ENCODE data around the gene CASQ1.

Gene CASQ1

DNA sequence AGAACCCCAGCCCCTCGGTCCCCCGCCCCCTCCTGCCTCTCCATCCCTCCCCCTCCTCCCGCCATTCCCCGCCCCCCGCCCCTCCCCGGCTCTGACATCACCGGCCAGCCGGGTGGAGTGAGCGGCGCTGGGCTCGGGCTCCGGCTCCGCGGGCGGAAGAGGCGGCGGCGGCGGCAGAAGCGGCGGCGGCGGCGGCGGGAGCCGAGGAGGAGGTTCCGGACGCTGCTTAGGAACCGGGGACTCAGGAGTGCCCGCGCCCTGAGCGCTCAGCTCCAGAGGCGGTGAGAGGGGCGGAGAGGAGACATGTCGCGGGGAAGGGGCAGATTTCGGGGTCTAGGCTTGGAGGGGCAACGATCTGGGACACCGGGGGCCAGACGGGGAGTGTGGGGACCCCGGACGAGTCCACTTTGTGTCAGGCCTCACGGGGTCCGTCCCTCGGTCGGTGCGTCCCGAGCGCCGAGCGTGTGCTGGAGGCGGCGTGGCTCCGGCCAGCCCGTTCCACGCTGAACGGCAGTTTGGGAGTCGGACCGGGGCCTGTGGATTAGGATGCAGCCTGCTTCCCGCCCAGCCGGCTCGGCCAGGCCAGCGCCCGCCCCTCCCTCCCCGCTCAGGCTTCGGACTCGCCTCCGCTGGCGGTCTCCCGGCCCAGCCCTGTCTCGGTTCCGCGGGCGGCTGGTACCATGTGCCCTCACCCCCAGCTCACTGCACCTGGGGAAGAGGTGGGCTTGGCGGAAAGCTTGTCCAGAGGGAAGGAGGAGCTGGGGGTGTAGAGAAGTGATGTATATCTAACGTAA is 15.1 kb downstream of the CASQ1 start, which contains the start of gene PEA15:
PEA15 (plus strand) TSS at position 143 of the 794 bp plus-strand sequence. CDS start 6,161 bp downstream, outside the sequence.
- DNase-seq (ENCODE audit: low read depth, low spot score), result peak; percentile 90

DNA sequence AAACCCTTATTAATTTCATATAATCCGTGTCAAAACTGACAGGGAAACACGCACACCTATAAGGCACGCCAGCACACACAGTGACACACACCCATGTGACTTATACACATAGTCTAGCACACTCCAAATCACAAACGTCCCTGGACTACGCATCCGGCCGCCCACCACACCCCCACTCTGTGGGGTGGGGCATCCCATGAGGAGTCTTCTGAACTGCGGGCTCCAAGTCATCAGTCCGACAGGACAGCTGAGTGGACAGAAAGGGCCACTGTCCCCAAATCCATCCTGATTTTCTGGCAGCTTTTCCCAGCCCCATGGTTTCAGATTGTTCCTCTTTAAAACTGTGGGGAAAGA is 15.6 kb downstream of the CASQ1 start:
- DNase-seq (ENCODE audit: low read depth, low spot score), result peak; percentile 67

DNA sequence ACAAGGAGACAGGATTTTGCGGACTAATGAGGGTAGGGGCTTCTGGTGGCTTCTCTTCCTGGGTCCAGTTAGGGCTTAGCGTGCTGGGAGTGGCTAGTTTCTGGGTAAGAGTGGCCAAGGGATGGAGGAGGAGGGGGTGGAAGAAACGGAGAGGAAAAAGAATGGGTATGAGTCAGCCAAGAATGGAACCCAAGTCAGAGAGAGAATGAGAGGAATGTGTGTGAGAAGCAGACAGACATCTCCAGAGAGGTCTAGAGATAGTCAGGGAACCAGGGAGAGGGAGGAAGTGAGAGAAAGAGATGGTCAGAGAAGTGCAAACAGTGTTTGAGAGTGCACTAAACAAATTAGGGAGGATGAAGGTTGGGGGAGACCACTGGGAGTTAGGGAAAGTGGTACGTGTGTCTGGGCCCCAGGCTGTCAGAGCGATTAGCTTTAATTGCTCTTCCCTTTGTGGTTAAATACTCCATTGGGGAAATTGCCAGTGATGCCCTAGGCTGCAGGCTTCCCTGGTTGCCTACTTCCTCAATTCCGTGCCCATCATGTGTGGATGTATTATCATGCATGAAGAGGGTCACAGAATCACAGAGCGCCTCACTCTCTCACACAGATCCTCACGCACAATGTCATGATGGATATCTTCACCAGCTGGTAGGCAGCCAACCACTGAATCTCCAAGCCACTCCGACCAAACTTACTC is 16.2 kb downstream of the CASQ1 start:
- DNase-seq (ENCODE audit: low read depth, low spot score), result peak; percentile 93

GRCh38 chr1:160207118-160207650 is 16.8 kb downstream of the CASQ1 start:
- DNase-seq (ENCODE audit: low read depth, low spot score), result no peak

GRCh38 chr1:160207771-160208556 is 17.6 kb downstream of the CASQ1 start:
- DNase-seq (ENCODE audit: low read depth, low spot score), result no peak

GRCh38 chr1:160208557-160209320 is 18.4 kb downstream of the CASQ1 start:
- DNase-seq (ENCODE audit: low read depth, low spot score), result no peak

DNA sequence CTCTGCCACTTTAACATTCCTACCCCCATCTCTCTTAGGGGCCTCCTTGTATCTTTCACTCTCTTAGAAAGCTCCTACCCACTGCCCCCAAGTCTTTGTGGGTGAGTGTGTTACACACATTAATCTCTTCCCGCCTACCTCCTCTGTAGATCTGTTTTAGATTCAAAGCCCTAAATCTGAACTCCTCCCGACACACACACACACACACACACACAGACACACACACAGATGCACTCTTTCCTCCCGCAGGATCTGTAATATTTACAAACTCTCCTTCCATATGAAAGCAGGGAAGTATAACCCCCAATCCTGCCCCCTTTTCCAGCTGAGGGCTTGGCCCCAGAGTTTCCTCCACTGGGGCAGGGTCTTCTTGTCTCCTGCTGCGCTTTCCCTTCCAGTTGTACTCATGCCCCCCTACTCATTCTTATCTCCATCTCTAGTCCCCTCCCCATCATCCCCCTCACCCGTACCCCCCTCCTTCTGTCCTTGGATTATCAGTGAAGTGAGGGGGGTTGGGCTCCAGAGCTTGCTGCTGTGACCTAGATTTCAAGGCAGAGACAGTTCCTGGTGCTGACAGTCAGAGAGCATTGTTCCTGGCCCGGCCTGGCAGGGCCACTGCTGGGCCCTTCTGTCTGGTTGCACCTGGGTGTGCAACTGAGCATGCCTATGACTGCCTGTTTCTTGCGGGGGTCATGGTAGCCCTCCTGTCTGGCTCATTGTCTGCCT is 19.1 kb downstream of the CASQ1 start:
- peak; percentile 25 for DNase-seq (ENCODE audit: low read depth, low spot score)

GRCh38 chr1:160210561-160210960 is 20.2 kb downstream of the CASQ1 start:
- DNase-seq (ENCODE audit: low read depth, low spot score), result peak; percentile 37

- DNase-seq (ENCODE audit: low read depth, low spot score), result peak; percentile 62
These were observed 20.8 kb downstream of the CASQ1 start for GRCh38 chr1:160211046-160211790.

DNA sequence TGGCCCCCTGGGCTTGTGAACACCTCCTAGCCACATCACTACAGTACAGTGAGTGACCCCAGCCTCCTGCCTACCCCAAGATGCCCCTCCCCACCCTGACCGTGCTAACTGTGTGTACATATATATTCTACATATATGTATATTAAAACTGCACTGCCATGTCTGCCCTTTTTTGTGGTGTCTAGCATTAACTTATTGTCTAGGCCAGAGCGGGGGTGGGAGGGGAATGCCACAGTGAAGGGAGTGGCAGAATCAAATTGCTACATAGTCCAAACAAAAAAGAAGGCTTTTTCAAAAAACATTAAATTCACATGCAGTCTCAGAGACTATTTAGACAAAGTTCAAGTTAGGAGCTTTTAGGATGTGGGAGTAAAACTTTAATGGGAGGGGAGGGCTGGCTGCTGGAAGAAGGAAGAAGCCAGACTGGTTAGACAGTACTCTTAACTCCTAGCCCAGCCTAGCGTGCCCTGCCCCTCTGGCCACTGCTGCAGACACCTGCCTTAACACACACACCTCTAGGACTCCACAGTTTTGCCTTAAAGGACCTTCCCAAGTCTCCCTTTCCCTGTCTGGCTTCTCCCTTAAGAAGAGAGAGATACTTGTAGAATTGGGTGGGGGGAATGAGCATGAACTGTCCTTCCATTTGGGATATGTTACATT is 24.2 kb downstream of the CASQ1 start:
- no peak for DNase-seq (ENCODE audit: low read depth, low spot score)

DNA sequence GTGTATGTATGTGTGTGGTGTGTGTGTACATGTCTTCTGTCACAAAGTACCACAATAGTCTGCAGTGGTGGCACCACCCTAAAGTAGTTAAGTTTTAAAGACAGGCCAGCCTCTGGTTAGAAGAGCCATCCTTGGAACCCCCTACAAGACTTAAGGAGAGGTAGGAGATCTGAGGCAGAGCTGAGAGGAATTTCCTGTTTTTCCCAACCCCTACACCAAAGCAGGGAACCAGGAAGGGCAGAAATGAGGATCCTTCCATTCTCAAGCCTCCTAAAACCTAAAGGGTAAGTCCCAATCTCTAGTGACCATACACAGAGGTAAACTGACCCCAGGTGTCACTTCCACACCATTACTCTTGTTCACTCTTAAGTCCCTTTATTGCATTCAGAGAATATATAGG is 25.9 kb downstream of the CASQ1 start:
- no peak for DNase-seq (ENCODE audit: low read depth, low spot score)

GRCh38 chr1:160217481-160218051 is 27.2 kb downstream of the CASQ1 start:
- DNase-seq (ENCODE audit: low read depth, low spot score), result peak; percentile 62

- peak; percentile 80 for DNase-seq (ENCODE audit: low read depth, low spot score)
These were observed 28.9 kb downstream of the CASQ1 start for GRCh38 chr1:160219062-160219929.

- no peak for DNase-seq (ENCODE audit: low read depth, low spot score)
These were observed 29.9 kb downstream of the CASQ1 start for GRCh38 chr1:160220301-160220700.

GRCh38 chr1:160221089-160221488 is 30.7 kb downstream of the CASQ1 start:
- DNase-seq (ENCODE audit: low read depth, low spot score), result no peak

DNA sequence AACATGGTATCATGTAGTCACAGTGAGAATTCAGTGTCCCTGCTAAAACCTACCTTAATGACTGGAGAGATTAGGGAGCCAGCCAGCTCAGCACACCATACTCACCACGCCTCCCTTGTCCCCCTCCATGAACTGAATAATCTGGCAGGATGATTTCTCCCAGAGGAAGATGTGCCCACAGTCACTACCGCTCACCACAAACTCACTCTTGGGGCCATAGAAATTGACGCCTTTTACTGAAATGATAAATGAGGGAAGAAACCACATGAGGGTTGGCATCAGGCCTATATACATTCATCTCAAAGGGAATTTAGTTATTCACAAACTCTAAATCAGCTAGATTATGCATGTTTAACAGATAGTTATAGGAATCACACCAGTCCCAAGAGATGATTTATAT is 32.2 kb downstream of the CASQ1 start:
- peak; percentile 53 for DNase-seq (ENCODE audit: low read depth, low spot score)

GRCh38 chr1:160224606-160225005 is 34.2 kb downstream of the CASQ1 start:
- no peak for DNase-seq (ENCODE audit: low read depth, low spot score)

- DNase-seq (ENCODE audit: low read depth, low spot score), result no peak
These were observed 35.0 kb downstream of the CASQ1 start for GRCh38 chr1:160225345-160225744.

Data from astrocyte of the hippocampus (primary cell).